SU-DHL-6 (cell line): ENCODE measurements around the gene RRM1.

ENCODE experiments used
- H2AFZ ChIP-seq: fragments of 200-600 bp; sonication (generic); 2 replicates; pipeline ENCODE4 v1.6.1; 2014; ENCODE audit warnings: low read depth, mild to moderate bottlenecking, moderate library complexity, mixed read lengths, antibody characterized with exemption, low read length; ENCODE audit not compliant: severe bottlenecking
- H3F3A ChIP-seq: fragments of 200-600 bp; shearing (Covaris generic); 2 replicates; pipeline ENCODE4 v1.6.0; 2016; ENCODE audit warnings: antibody characterized with exemption, mild to moderate bottlenecking; ENCODE audit not compliant: insufficient read depth
- H3K27ac ChIP-seq: fragments of 200-600 bp; sonication (generic); 2 replicates; pipeline ENCODE4 v1.5.1; 2016; ENCODE audit warnings: low read depth, mild to moderate bottlenecking, low read length, moderate library complexity, mixed read lengths
- H3K27me3 ChIP-seq: fragments of 200-600 bp; sonication (generic), shearing (Covaris generic); 2 replicates; pipeline ENCODE4 v1.6.0; 2014; ENCODE audit warnings: mild to moderate bottlenecking, low read length
- H3K36me3 ChIP-seq: fragments of 200-600 bp; sonication (generic); 2 replicates; pipeline ENCODE4 v1.6.1; 2014; ENCODE audit warnings: mild to moderate bottlenecking, low read length, mixed read lengths
- H3K4me2 ChIP-seq: fragments of 300-600, 200-600 bp; shearing (Covaris generic), sonication (generic); 2 replicates; pipeline ENCODE4 v1.6.0; 2014; ENCODE audit warnings: low read length, low read depth, mild to moderate bottlenecking; ENCODE audit not compliant: poor library complexity, severe bottlenecking
- H3K4me3 ChIP-seq: fragments of 200-600 bp; sonication (generic); 2 replicates; pipeline ENCODE4 v1.5.1; 2014; ENCODE audit warnings: antibody characterized with exemption, low read length, mild to moderate bottlenecking, mixed read lengths; ENCODE audit not compliant: insufficient read depth, poor library complexity, severe bottlenecking
- H3K79me2 ChIP-seq: fragments of 200-600 bp; sonication (generic); 2 replicates; pipeline ENCODE4 v1.6.1; 2014; ENCODE audit warnings: mild to moderate bottlenecking, low read length, moderate library complexity; ENCODE audit not compliant: insufficient read depth
- H3K9ac ChIP-seq: fragments of 200-600 bp; sonication (generic); 2 replicates; pipeline ENCODE4 v1.7.0; 2014; ENCODE audit warnings: mild to moderate bottlenecking, low read length
- H3K9me2 ChIP-seq: fragments of 200-600 bp; sonication (generic); replicated peaks from 2 replicates; pipeline ENCODE4 v1.6.1; 2014; ENCODE audit warnings: low read length; ENCODE audit not compliant: insufficient read depth
- H3K9me3 ChIP-seq: fragments of 200-600 bp; sonication (generic); 2 replicates; pipeline ENCODE4 v1.6.1; 2014; ENCODE audit warnings: low read length, mixed read lengths; ENCODE audit not compliant: insufficient read depth
- H4K20me1 ChIP-seq: fragments of 200-600 bp; sonication (generic); 2 replicates; pipeline ENCODE4 v1.6.1; 2014; ENCODE audit warnings: low read depth, mild to moderate bottlenecking, antibody characterized with exemption, low read length, moderate library complexity, mixed read lengths
- EZH2phosphoT487 ChIP-seq: fragments of 200-600 bp; sonication (generic), shearing (Covaris generic); conservative IDR thresholded peaks from 2 replicates; pipeline ENCODE4 v1.6.1; 2018; ENCODE audit warnings: mild to moderate bottlenecking, antibody characterized with exemption, low read length, moderate library complexity, mixed read lengths
- TF ChIP-seq, protein P1 (sequence below): fragments of 200-600 bp; sonication (generic); IDR thresholded peaks from one replicate; pipeline ENCODE4 v1.5.1; 2017; ENCODE audit warnings: antibody characterized with exemption, mild to moderate bottlenecking, low read length, moderate library complexity; ENCODE audit not compliant: insufficient read depth, poor library complexity, severe bottlenecking

RRM1 gene

GRCh38 chr11:4084406-4085125 lies 10.0 kb upstream of the RRM1 start:
- TF ChIP-seq, protein P1, sequence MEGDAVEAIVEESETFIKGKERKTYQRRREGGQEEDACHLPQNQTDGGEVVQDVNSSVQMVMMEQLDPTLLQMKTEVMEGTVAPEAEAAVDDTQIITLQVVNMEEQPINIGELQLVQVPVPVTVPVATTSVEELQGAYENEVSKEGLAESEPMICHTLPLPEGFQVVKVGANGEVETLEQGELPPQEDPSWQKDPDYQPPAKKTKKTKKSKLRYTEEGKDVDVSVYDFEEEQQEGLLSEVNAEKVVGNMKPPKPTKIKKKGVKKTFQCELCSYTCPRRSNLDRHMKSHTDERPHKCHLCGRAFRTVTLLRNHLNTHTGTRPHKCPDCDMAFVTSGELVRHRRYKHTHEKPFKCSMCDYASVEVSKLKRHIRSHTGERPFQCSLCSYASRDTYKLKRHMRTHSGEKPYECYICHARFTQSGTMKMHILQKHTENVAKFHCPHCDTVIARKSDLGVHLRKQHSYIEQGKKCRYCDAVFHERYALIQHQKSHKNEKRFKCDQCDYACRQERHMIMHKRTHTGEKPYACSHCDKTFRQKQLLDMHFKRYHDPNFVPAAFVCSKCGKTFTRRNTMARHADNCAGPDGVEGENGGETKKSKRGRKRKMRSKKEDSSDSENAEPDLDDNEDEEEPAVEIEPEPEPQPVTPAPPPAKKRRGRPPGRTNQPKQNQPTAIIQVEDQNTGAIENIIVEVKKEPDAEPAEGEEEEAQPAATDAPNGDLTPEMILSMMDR: no peak
- no peak for TF ChIP-seq EZH2phosphoT487
- no peak overlapping the region for H3K9ac ChIP-seq
- H3K4me3 ChIP-seq: no peak overlapping the region
- no peaks in the 10 kb centered on the region for H3K36me3 ChIP-seq
- H4K20me1 ChIP-seq: no peaks in the 10 kb centered on the region
- H3K27ac ChIP-seq: no peak overlapping the region
- H3K9me2 ChIP-seq: no peaks in the 10 kb centered on the region
- H2AFZ ChIP-seq: no peak overlapping the region
- no peaks in the 10 kb centered on the region for H3K79me2 ChIP-seq
- no peaks in the 10 kb centered on the region for H3K27me3 ChIP-seq
- H3K4me2 ChIP-seq: no peak overlapping the region
- H3K9me3 ChIP-seq: no peaks in the 10 kb centered on the region
- no peaks in the 10 kb centered on the region for H3F3A ChIP-seq

- Histone ChIP-seq H3K4me3 (no peak overlapping the region), H3K9me3 (no peaks in the 10 kb centered on the region), H3K79me2 (no peaks in the 10 kb centered on the region), H4K20me1 (no peaks in the 10 kb centered on the region), H3K27me3 (no peaks in the 10 kb centered on the region), H3K9ac (no peak overlapping the region), H3K36me3 (no peaks in the 10 kb centered on the region), H3K9me2 (no peaks in the 10 kb centered on the region), H3F3A (no peaks in the 10 kb centered on the region), H3K27ac (no peak overlapping the region), H3K4me2 (no peak overlapping the region), H2AFZ (no peak overlapping the region)
- no peak for TF ChIP-seq EZH2phosphoT487
- TF ChIP-seq, protein P1: no peak
These were observed 9.0 kb upstream of the RRM1 start for GRCh38 chr11:4085575-4085974.

DNA sequence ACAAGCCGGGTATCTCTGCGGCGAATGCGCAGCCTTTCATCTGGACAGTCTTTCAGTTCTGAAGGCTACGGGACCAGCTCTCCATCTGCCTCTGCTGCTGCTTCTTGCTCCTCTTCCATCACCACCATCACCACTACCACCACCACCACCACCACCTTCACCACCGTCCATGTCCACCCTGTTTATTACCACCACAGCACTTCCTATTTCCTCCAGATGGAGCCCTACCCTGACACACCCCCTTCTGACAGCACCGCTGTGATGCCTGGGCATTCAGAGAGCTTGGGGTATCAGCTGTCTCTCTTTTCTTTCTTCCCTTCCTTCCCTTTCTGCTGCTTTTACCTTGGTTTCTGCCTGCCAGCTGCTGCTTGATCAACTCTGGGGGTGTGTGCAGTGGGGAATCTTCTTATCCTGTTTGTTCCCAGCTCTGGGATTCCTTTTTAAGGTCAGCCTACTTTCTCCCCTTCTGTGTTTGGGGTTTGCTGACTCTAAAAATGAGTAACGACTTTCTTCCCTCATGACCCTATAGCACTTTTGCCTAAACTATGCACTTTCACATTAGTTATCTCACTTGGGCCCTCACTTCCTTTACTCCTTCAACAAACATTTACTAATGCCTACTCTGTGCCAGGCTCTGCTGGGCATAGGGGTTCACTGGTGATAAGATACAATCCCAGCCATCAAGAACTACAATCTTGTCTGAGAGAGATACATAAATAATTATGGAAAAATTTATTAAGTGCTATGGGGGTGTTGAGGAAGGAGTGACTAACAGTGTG lies 7.8 kb upstream of the RRM1 start:
- Histone ChIP-seq H3K4me3 (no peak overlapping the region), H3K4me2 (no peak overlapping the region), H3K27ac (no peak overlapping the region), H3K9me3 (no peaks in the 10 kb centered on the region), H3K9me2 (no peaks in the 10 kb centered on the region), H3K27me3 (no peaks in the 10 kb centered on the region), H4K20me1 (no peaks in the 10 kb centered on the region), H2AFZ (no peak overlapping the region), H3F3A (no peaks in the 10 kb centered on the region), H3K36me3 (no peaks in the 10 kb centered on the region), H3K9ac (no peak overlapping the region), H3K79me2 (no peaks in the 10 kb centered on the region)
- TF ChIP-seq, protein P1: no peak
- no peak for TF ChIP-seq EZH2phosphoT487
